IPS-18c (cell line): ENCODE data around the gene KCNE1.
"Not testable (repeated sequence)": the region's sequence is repeated elsewhere in the genome, so short reads cannot be mapped to it uniquely, and the experiment has no call there.

ENCODE experiments used
- H3K4me3 ChIP-seq: 2 replicates; pipeline ENCODE4 v1.7.0; 2013; ENCODE audit warnings: low read depth, mild to moderate bottlenecking, low read length, moderate library complexity; ENCODE audit not compliant: insufficient read depth
- H3K9me3 ChIP-seq: one replicate; pipeline ENCODE4 v1.6.1; 2013; ENCODE audit warnings: mild to moderate bottlenecking, low read length, moderate library complexity; ENCODE audit not compliant: control insufficient read depth, insufficient read depth

The KCNE1 gene

DNA sequence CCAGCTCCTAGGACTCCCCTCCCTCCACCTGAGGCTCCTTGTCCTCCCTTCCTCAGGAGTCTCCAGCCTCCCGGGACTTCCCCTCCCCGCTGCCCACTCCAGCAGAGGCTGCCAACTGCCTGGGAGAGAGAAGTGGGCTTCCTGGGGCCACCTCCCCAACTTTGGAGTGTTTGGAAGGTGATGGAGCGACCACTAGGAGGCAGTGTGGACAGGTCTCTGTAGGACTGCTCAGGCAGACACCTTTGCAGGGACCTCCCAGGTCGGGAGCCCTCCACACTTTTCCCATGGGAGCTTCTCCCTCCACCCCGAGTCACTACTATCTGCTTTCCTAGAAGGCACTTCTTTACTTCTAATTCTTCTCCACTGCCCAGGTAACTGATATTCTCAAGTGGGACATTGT lies 107.3 kb downstream of the KCNE1 start:
- H3K9me3 ChIP-seq, H3K4me3 ChIP-seq: not testable (repeated sequence)

DNA sequence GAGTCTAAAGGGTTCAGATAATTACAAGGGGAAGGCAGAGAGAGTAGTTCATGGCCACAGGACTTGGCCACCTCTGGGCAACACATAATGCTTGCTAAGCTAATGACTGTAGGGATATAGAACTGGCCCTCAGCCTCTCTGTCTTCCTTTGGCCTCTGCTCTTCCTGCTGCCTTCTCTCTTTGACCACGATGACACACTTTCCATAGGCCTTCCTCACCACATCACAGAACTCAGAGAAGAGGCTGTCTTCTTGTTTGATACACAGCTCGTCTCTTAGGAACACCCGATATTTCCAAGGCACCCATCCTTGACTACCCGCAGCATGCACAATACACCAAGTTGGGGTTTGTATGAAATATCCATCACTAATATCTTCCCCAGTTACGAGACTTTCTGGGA lies 111.5 kb downstream of the KCNE1 start:
- H3K9me3 ChIP-seq, H3K4me3 ChIP-seq: not testable (repeated sequence)
